Body of pancreas (tissue), 4 donors: ENCODE data around the gene SYK.

Experiments used
- CTCF ChIP-seq, 7 experiments: fragments of 450-650 bp in 4 of 7; fragments of 200-600 bp in 3 of 7; sonication (generic) in 3 of 7; IDR thresholded peaks; one replicate each; pipeline ENCODE4 v1.5.1; 2016 to 2019; ENCODE audit warnings: antibody characterized with exemption in 7 of 7
- POLR2A ChIP-seq, 3 donors: fragments of 450-650 bp; IDR thresholded peaks; one replicate each; pipeline ENCODE4 v1.6.1; 2016; ENCODE audit warnings: antibody characterized with exemption in 3 of 3, mild to moderate bottlenecking in 2 of 3

- TF ChIP-seq CTCF (IDR thresholded peaks at IDR 0.05) (no peak), POLR2A (IDR thresholded peaks at IDR 0.05) (no peak)
These were observed 103.3 kb downstream of the SYK start for GRCh38 chr9:90904706-90905478.
